ENCODE measurements around the gene SETBP1.

GRCh38 chr18:44911773-44912172 lies 231.1 kb downstream of the SETBP1 start:
- TF ChIP-seq CTCF (conservative IDR thresholded peaks at IDR 0.05 in 1 of 2, IDR thresholded peaks at IDR 0.05 in 1 of 2; ENCODE audit: extremely low read depth in 1 of 2, insufficient read depth in 1 of 2, low read depth in 1 of 2, low read length in 2 of 2) (no peak), EZH2 (IDR thresholded peaks at IDR 0.05; ENCODE audit: borderline replicate concordance, low read length) (no peak)
